Measurements from ENCODE around the gene TSPAN15. TPM values are rescaled to one million over a fixed set of nuclear protein-coding genes. Genes with fewer than 3 reads are reported as not detected.

Gene TSPAN15
- total RNA-seq, 1 experiment from 2014 or later: 7.7 TPM

DNA sequence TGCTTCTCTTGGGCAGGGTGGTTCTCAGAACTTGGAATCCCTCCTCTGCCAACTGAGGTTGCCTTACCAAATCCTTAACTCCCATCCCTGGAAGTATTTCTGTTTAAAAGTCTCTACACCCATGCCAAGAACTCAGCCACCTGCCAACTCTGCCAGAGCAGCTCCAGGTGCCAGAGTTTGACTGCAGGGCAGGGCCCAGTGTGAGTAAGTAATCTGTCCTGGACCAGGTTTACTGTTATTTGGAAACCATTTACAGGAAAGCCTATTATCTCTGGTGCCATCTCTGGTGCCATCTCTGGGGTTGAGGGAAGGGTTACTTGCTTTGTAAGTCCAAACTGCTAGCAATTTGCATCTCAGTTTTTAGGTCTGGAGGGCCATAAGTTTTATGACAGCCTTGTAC is 2.5 kb downstream of the TSPAN15 start:
- no peak overlapping the region for H2BK20ac ChIP-seq (ENCODE audit: low read depth, low read length, poor library complexity, severe bottlenecking)
- no peak overlapping the region for H3K4ac ChIP-seq (ENCODE audit: low read depth, low read length)
- H2BK120ac ChIP-seq (ENCODE audit: low read depth, low read length, poor library complexity, severe bottlenecking): no peak overlapping the region
- Mint-ChIP-seq H3K36me3 (ENCODE audit: insufficient read depth in 1 of 3, low read depth in 3 of 3) (peaks cover 0 to 2% (median 0%) of the 10 kb centered on the region in 3 experiments; a peak in 2 of 7 replicates), H3K4me3 (no peak overlapping the region), H3K27me3 (ENCODE audit: low read depth) (peaks cover 52% of the 10 kb centered on the region), H3K27ac (no peak overlapping the region), H3K4me1 (peaks cover 10 to 17% of the 10 kb centered on the region in 2 experiments), H3K9me3 (no peaks in the 10 kb centered on the region)
- no peak overlapping the region for H3K14ac ChIP-seq (ENCODE audit: insufficient read depth, low read length)
- no peak overlapping the region for H3K4me2 ChIP-seq (ENCODE audit: insufficient read depth, insufficient read length, low read length)
- TF ChIP-seq, protein P1, sequence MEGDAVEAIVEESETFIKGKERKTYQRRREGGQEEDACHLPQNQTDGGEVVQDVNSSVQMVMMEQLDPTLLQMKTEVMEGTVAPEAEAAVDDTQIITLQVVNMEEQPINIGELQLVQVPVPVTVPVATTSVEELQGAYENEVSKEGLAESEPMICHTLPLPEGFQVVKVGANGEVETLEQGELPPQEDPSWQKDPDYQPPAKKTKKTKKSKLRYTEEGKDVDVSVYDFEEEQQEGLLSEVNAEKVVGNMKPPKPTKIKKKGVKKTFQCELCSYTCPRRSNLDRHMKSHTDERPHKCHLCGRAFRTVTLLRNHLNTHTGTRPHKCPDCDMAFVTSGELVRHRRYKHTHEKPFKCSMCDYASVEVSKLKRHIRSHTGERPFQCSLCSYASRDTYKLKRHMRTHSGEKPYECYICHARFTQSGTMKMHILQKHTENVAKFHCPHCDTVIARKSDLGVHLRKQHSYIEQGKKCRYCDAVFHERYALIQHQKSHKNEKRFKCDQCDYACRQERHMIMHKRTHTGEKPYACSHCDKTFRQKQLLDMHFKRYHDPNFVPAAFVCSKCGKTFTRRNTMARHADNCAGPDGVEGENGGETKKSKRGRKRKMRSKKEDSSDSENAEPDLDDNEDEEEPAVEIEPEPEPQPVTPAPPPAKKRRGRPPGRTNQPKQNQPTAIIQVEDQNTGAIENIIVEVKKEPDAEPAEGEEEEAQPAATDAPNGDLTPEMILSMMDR (conservative IDR thresholded peaks at IDR 0.05): no peak
- no peaks in the 10 kb centered on the region for H3K79me2 ChIP-seq (ENCODE audit: insufficient read depth, low read length)
- no peak overlapping the region for H2BK15ac ChIP-seq (ENCODE audit: low read depth, low read length)
- no peak overlapping the region for H2BK12ac ChIP-seq (ENCODE audit: insufficient read length, low read depth, low read length)
- no peaks in the 10 kb centered on the region for H4K20me1 ChIP-seq (ENCODE audit: control insufficient read depth, insufficient read depth, insufficient read length)
- no peak overlapping the region for H3T11ph ChIP-seq (ENCODE audit: low read length)
- H2BK5ac ChIP-seq (ENCODE audit: insufficient read length, low read length): no peak overlapping the region
- no peaks in the 10 kb centered on the region for H3K4me1 ChIP-seq (ENCODE audit: insufficient read depth, low read length)
- H3K18ac ChIP-seq (ENCODE audit: insufficient read length, low read depth, low read length): no peak overlapping the region
- no peak overlapping the region for H3K56ac ChIP-seq (ENCODE audit: insufficient read length, low read depth, low read length)
- H3K9me3 ChIP-seq (ENCODE audit: control insufficient read depth, low read depth, low read length): no peaks in the 10 kb centered on the region
- no peak overlapping the region for H4K91ac ChIP-seq (ENCODE audit: insufficient read length, low read depth, low read length)
- no peak for DNase-seq
- H3K9ac ChIP-seq (ENCODE audit: extremely low read depth, insufficient read length, low read length): no peak overlapping the region
- no peak overlapping the region for H4K8ac ChIP-seq (replicated peaks; ENCODE audit: insufficient read length, low read depth, low read length)
- no peak overlapping the region for H3K27ac ChIP-seq (ENCODE audit: insufficient read length, low read depth, low read length)
- no peak overlapping the region for H3K23ac ChIP-seq (ENCODE audit: insufficient read length, low read depth, low read length)
- no peak overlapping the region for H4K5ac ChIP-seq (ENCODE audit: insufficient read length, low read depth, low read length)
- H3K23me2 ChIP-seq (ENCODE audit: insufficient read length, low read depth, low read length, poor library complexity, severe bottlenecking): peaks cover 6% of the 10 kb centered on the region
- no peaks in the 10 kb centered on the region for H3K79me1 ChIP-seq (ENCODE audit: insufficient read depth, low read depth, low read length, poor library complexity, severe bottlenecking)
- H2AK5ac ChIP-seq (ENCODE audit: insufficient read length, low read length): no peak overlapping the region
- no peak overlapping the region for H2AFZ ChIP-seq (ENCODE audit: low read length)
- H3K27me3 ChIP-seq (ENCODE audit: insufficient read depth, low read length): peaks cover 13% of the 10 kb centered on the region; the same call in 1 of the 2 replicates

Measured in H9 (cell line).